Right lobe of liver (tissue), 4 donors: Measurements from ENCODE around the gene CCDC88C.

ENCODE experiments used
- POLR2A ChIP-seq: fragments of 450-650 bp; IDR thresholded peaks from one replicate; pipeline ENCODE4 v1.6.1; 2017; ENCODE audit warnings: antibody characterized with exemption, mild to moderate bottlenecking
- TF ChIP-seq, protein P1 (sequence below), 4 donors: fragments of 200-600 bp in 3 of 4; fragments of 450-650 bp in 1 of 4; IDR thresholded peaks; one replicate each; pipeline versions ENCODE4 v1.5.1 to v1.8.0; 2016 to 2022; ENCODE audit warnings: antibody characterized with exemption in 4 of 4, mild to moderate bottlenecking in 2 of 4
- donor health status: DM: no; HTN: no; CAD: no.
- donor health status: DM: no; HTN: no; CAD: no.
- donor health status: DM: no; HTN: yes; CAD: no.

DNA sequence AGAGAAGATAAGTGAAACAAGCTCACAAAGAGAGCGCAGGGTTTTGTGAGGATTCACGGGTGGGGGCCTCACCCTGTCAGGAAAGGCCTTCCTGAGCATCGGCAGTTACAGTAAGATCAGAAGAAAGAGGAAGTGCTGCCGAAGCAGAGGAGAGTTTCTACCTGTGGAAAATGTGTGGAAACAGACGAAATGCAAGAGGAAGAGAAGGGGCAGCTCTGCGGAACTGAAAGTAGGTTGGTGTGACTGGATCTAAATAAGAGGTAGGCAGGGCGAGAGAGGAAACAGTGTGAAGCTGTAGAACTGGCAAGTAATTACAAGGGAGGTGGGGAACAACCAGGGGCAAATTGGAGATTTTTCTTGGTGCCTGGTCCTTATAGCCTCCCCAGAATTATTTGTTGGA lies 175.8 kb downstream of the CCDC88C start:
- TF ChIP-seq, protein P1, sequence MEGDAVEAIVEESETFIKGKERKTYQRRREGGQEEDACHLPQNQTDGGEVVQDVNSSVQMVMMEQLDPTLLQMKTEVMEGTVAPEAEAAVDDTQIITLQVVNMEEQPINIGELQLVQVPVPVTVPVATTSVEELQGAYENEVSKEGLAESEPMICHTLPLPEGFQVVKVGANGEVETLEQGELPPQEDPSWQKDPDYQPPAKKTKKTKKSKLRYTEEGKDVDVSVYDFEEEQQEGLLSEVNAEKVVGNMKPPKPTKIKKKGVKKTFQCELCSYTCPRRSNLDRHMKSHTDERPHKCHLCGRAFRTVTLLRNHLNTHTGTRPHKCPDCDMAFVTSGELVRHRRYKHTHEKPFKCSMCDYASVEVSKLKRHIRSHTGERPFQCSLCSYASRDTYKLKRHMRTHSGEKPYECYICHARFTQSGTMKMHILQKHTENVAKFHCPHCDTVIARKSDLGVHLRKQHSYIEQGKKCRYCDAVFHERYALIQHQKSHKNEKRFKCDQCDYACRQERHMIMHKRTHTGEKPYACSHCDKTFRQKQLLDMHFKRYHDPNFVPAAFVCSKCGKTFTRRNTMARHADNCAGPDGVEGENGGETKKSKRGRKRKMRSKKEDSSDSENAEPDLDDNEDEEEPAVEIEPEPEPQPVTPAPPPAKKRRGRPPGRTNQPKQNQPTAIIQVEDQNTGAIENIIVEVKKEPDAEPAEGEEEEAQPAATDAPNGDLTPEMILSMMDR (IDR thresholded peaks at IDR 0.05): no peak
- no peak for TF ChIP-seq POLR2A
